H9 (cell line): ENCODE data around the gene ANGPTL7. TPM values are rescaled to one million over a fixed set of nuclear protein-coding genes. Genes with fewer than 3 reads are reported as not detected.

Source experiments
- DNase-seq: peaks from one replicate; pipeline ENCODE4 v3.0.0-alpha.2; 2017
- H2AFZ ChIP-seq: one replicate; pipeline ENCODE4 v1.6.1; 2013; ENCODE audit warnings: mild to moderate bottlenecking, low read length, control low read depth, moderate library complexity
- H2AK5ac ChIP-seq: 2 replicates; pipeline ENCODE4 v1.6.1; 2013; ENCODE audit warnings: low read length, control low read depth, mixed read lengths; ENCODE audit not compliant: insufficient read length
- H2BK120ac ChIP-seq: one replicate; pipeline ENCODE4 v1.6.1; 2013; ENCODE audit warnings: low read depth, mild to moderate bottlenecking, low read length, control low read depth, inconsistent platforms; ENCODE audit not compliant: poor library complexity, severe bottlenecking
- H2BK12ac ChIP-seq: 2 replicates; pipeline ENCODE4 v1.6.1; 2013; ENCODE audit warnings: low read length, control low read depth, mixed read lengths, low read depth; ENCODE audit not compliant: insufficient read length
- H2BK15ac ChIP-seq: 2 replicates; pipeline ENCODE4 v1.6.1; 2013; ENCODE audit warnings: low read depth, low read length, control low read depth
- H2BK20ac ChIP-seq: one replicate; pipeline ENCODE4 v1.6.1; 2013; ENCODE audit warnings: low read depth, mild to moderate bottlenecking, low read length, control low read depth, inconsistent platforms; ENCODE audit not compliant: poor library complexity, severe bottlenecking
- H2BK5ac ChIP-seq: 2 replicates; pipeline ENCODE4 v1.6.1; 2013; ENCODE audit warnings: low read length, control low read depth, mixed read lengths; ENCODE audit not compliant: insufficient read length
- H3K14ac ChIP-seq: 2 replicates; pipeline ENCODE4 v1.6.1; 2013; ENCODE audit warnings: low read length, control low read depth; ENCODE audit not compliant: insufficient read depth
- H3K18ac ChIP-seq: 2 replicates; pipeline ENCODE4 v1.6.1; 2013; ENCODE audit warnings: low read depth, mild to moderate bottlenecking, mixed read lengths, low read length, control low read depth; ENCODE audit not compliant: insufficient read length
- H3K23ac ChIP-seq: 2 replicates; pipeline ENCODE4 v1.6.1; 2013; ENCODE audit warnings: low read length, control low read depth, mixed read lengths, low read depth; ENCODE audit not compliant: insufficient read length
- H3K23me2 ChIP-seq: 2 replicates; pipeline ENCODE4 v1.6.1; 2013; ENCODE audit warnings: low read depth, mild to moderate bottlenecking, mixed read lengths, low read length, control low read depth; ENCODE audit not compliant: insufficient read length, poor library complexity, severe bottlenecking
- H3K27ac ChIP-seq: 2 replicates; pipeline ENCODE4 v1.5.1; 2013; ENCODE audit warnings: low read length, control low read depth, mixed read lengths, low read depth; ENCODE audit not compliant: insufficient read length
- H3K27me3 ChIP-seq: 2 replicates; pipeline ENCODE4 v1.6.1; 2013; ENCODE audit warnings: low read length, control low read depth, inconsistent platforms; ENCODE audit not compliant: insufficient read depth
- H3K4ac ChIP-seq: 2 replicates; pipeline ENCODE4 v1.6.1; 2013; ENCODE audit warnings: low read depth, mild to moderate bottlenecking, control low read depth, inconsistent platforms, low read length, moderate library complexity
- H3K4me1 ChIP-seq: 2 replicates; pipeline ENCODE4 v1.6.1; 2013; ENCODE audit warnings: low read length, control low read depth, inconsistent platforms; ENCODE audit not compliant: insufficient read depth
- H3K4me2 ChIP-seq: 2 replicates; pipeline ENCODE4 v1.6.1; 2013; ENCODE audit warnings: low read length, control low read depth, mixed read lengths; ENCODE audit not compliant: insufficient read length, insufficient read depth
- H3K56ac ChIP-seq: 2 replicates; pipeline ENCODE4 v1.6.1; 2013; ENCODE audit warnings: low read depth, mild to moderate bottlenecking, mixed read lengths, low read length, control low read depth; ENCODE audit not compliant: insufficient read length
- H3K79me1 ChIP-seq: 2 replicates; pipeline ENCODE4 v1.6.1; 2013; ENCODE audit warnings: low read depth, mild to moderate bottlenecking, moderate library complexity, low read length, control low read depth, inconsistent platforms; ENCODE audit not compliant: insufficient read depth, poor library complexity, severe bottlenecking
- H3K79me2 ChIP-seq: 2 replicates; pipeline ENCODE4 v1.6.1; 2013; ENCODE audit warnings: low read length, control low read depth, inconsistent platforms; ENCODE audit not compliant: insufficient read depth
- H3K9ac ChIP-seq: 2 replicates; pipeline ENCODE4 v1.6.1; 2013; ENCODE audit warnings: low read length, control low read depth, mixed read lengths; ENCODE audit not compliant: insufficient read length; ENCODE audit errors: extremely low read depth
- H3K9me3 ChIP-seq: one replicate; pipeline ENCODE4 v1.6.1; 2013; ENCODE audit warnings: low read depth, low read length, inconsistent platforms; ENCODE audit not compliant: control insufficient read depth
- H3T11ph ChIP-seq: one replicate; pipeline ENCODE4 v1.6.1; 2013; ENCODE audit warnings: mild to moderate bottlenecking, low read length, control low read depth, inconsistent platforms
- H4K20me1 ChIP-seq: one replicate; pipeline ENCODE4 v1.6.1; 2013; ENCODE audit not compliant: control insufficient read depth, insufficient read length, insufficient read depth
- H4K5ac ChIP-seq: 2 replicates; pipeline ENCODE4 v1.6.1; 2013; ENCODE audit warnings: low read depth, mild to moderate bottlenecking, mixed read lengths, low read length, control low read depth; ENCODE audit not compliant: insufficient read length
- H4K8ac ChIP-seq: replicated peaks from 2 replicates; pipeline ENCODE4 v1.6.1; 2013; ENCODE audit warnings: low read length, control low read depth, mixed read lengths, low read depth; ENCODE audit not compliant: insufficient read length
- H4K91ac ChIP-seq: 2 replicates; pipeline ENCODE4 v1.6.1; 2013; ENCODE audit warnings: low read depth, mild to moderate bottlenecking, moderate library complexity, mixed read lengths, low read length, control low read depth; ENCODE audit not compliant: insufficient read length
- H3K27ac Mint-ChIP-seq, 3 experiments: 2 replicates in 2 of 3; 3 replicates in 1 of 3; pipeline ENCODE4 v1.8.0; 2020 to 2021; ENCODE audit warnings: mixed read lengths in 3 of 3, mild to moderate bottlenecking in 1 of 3, moderate library complexity in 1 of 3
- H3K27me3 Mint-ChIP-seq: 2 replicates; pipeline ENCODE4 v1.8.0; 2021; ENCODE audit warnings: low read depth, mild to moderate bottlenecking, moderate library complexity, mixed read lengths
- H3K36me3 Mint-ChIP-seq, 3 experiments: 2 replicates in 2 of 3; 3 replicates in 1 of 3; pipeline ENCODE4 v1.8.0; 2020 to 2021; ENCODE audit warnings: low read depth in 3 of 3, mixed read lengths in 3 of 3; ENCODE audit not compliant: insufficient read depth in 1 of 3
- H3K4me1 Mint-ChIP-seq, 2 experiments: 2 replicates each; pipeline ENCODE4 v1.8.0; 2020; ENCODE audit warnings: mixed read lengths in 2 of 2
- H3K4me3 Mint-ChIP-seq, 2 experiments: 2 replicates in 1 of 2; 3 replicates in 1 of 2; pipeline ENCODE4 v1.8.0; 2020 to 2021; ENCODE audit warnings: mild to moderate bottlenecking in 2 of 2, mixed read lengths in 2 of 2, moderate library complexity in 1 of 2
- H3K9me3 Mint-ChIP-seq, 2 experiments: 2 replicates in 1 of 2; 3 replicates in 1 of 2; pipeline ENCODE4 v1.8.0; 2020; ENCODE audit warnings: mild to moderate bottlenecking in 2 of 2, mixed read lengths in 2 of 2, moderate library complexity in 1 of 2
- CTCF ChIP-seq: fragments of 200-600 bp; sonication (generic); conservative IDR thresholded peaks from 3 replicates; pipeline ENCODE4 v1.8.0; 2021; ENCODE audit warnings: antibody characterized with exemption, mild to moderate bottlenecking
- WGBS: extraction: QIAGEN DNeasy Blood & Tissue Kit; methylation state at CpG from one replicate; pipeline ENCODE4 v1.1.7; 2013; ENCODE audit warnings: missing lambda C conversion rate, low lambda C conversion rate, mixed read lengths; ENCODE audit not compliant: insufficient read length; ENCODE audit errors: extremely low coverage; 5-methylcytosine and 5-hydroxymethylcytosine counted together
- total RNA-seq: library from RNA; stranded (reverse); gene quantifications from 2 replicates; pipeline ENCODE4 v1.2.1, GENCODE V29; 2021

Gene ANGPTL7
- total RNA-seq, 1 experiment from 2014 or later: not detected

- Histone ChIP-seq H4K8ac (no peak overlapping the region), H3K9me3 (no peaks in the 10 kb centered on the region), H2BK12ac (no peak overlapping the region), H4K5ac (no peak overlapping the region), H3K27ac (no peak overlapping the region), H2AFZ (no peak overlapping the region), H3T11ph (no peak overlapping the region), H4K20me1 (no peaks in the 10 kb centered on the region), H2AK5ac (no peak overlapping the region), H2BK5ac (no peak overlapping the region), H3K9ac (no peak overlapping the region), H3K79me1 (no peaks in the 10 kb centered on the region), H3K27me3 (no peaks in the 10 kb centered on the region), H3K4me1 (no peaks in the 10 kb centered on the region), H3K23me2 (no peaks in the 10 kb centered on the region), H2BK20ac (no peak overlapping the region), H3K14ac (no peak overlapping the region; the same call in 1 of the 2 replicates), H2BK120ac (no peak overlapping the region), H3K18ac (no peak overlapping the region), H3K4ac (no peak overlapping the region), H3K79me2 (no peaks in the 10 kb centered on the region), H4K91ac (no peak overlapping the region), H3K56ac (no peak overlapping the region), H3K4me2 (no peak overlapping the region), H2BK15ac (no peak overlapping the region), H3K23ac (no peak overlapping the region)
- H3K4me1 Mint-ChIP-seq: peaks cover 0 to 4% of the 10 kb centered on the region in 2 experiments; a peak in 2 of 4 replicates
- 0 out of 7 replicates have a peak overlapping the region, but pooled peaks of 1 of the 3 experiments have one; percentile 31 for H3K27ac Mint-ChIP-seq
- no CpG with 5 or more reads among the region's 8 CpGs for WGBS
- H3K4me3 Mint-ChIP-seq: no peak overlapping the region
- no peak for DNase-seq
- H3K27me3 Mint-ChIP-seq: no peaks in the 10 kb centered on the region
- H3K36me3 Mint-ChIP-seq: peaks cover 21 to 56% (median 41%) of the 10 kb centered on the region in 3 experiments; a peak in 6 of 7 replicates
- no peak for TF ChIP-seq CTCF
- no peaks in the 10 kb centered on the region for H3K9me3 Mint-ChIP-seq
Observed at GRCh38 chr1:11157394-11157793, 31.8 kb upstream of the ANGPTL7 start.
